ENCODE data around the gene ADGRV1.

DNA sequence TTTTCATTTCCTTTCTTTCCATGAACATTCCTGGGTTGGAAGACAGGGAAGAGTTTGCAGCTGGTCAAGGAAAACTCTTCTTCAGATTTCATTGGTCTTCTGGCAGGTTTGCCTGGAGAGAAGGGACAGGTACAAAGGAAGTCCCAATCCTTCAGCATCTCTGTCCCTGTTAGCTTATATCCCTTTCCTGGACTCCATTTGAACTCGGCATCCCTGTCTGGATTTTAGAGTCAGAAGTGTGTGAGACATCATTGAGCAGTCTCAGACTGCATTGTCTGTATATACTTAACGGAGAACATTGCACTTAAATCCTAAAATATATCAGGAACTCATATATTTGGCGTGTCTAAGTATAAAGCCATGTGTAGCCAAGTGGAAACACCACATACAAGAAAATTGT lies 54.9 kb downstream of the ADGRV1 start:
- TF ChIP-seq, protein P1, sequence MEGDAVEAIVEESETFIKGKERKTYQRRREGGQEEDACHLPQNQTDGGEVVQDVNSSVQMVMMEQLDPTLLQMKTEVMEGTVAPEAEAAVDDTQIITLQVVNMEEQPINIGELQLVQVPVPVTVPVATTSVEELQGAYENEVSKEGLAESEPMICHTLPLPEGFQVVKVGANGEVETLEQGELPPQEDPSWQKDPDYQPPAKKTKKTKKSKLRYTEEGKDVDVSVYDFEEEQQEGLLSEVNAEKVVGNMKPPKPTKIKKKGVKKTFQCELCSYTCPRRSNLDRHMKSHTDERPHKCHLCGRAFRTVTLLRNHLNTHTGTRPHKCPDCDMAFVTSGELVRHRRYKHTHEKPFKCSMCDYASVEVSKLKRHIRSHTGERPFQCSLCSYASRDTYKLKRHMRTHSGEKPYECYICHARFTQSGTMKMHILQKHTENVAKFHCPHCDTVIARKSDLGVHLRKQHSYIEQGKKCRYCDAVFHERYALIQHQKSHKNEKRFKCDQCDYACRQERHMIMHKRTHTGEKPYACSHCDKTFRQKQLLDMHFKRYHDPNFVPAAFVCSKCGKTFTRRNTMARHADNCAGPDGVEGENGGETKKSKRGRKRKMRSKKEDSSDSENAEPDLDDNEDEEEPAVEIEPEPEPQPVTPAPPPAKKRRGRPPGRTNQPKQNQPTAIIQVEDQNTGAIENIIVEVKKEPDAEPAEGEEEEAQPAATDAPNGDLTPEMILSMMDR (IDR thresholded peaks at IDR 0.05; ENCODE audit: insufficient read depth, low read length): no peak
- no peak for TF ChIP-seq POLR2AphosphoS5 (IDR thresholded peaks at IDR 0.05; ENCODE audit: low read depth)
- TF ChIP-seq, protein P2, sequence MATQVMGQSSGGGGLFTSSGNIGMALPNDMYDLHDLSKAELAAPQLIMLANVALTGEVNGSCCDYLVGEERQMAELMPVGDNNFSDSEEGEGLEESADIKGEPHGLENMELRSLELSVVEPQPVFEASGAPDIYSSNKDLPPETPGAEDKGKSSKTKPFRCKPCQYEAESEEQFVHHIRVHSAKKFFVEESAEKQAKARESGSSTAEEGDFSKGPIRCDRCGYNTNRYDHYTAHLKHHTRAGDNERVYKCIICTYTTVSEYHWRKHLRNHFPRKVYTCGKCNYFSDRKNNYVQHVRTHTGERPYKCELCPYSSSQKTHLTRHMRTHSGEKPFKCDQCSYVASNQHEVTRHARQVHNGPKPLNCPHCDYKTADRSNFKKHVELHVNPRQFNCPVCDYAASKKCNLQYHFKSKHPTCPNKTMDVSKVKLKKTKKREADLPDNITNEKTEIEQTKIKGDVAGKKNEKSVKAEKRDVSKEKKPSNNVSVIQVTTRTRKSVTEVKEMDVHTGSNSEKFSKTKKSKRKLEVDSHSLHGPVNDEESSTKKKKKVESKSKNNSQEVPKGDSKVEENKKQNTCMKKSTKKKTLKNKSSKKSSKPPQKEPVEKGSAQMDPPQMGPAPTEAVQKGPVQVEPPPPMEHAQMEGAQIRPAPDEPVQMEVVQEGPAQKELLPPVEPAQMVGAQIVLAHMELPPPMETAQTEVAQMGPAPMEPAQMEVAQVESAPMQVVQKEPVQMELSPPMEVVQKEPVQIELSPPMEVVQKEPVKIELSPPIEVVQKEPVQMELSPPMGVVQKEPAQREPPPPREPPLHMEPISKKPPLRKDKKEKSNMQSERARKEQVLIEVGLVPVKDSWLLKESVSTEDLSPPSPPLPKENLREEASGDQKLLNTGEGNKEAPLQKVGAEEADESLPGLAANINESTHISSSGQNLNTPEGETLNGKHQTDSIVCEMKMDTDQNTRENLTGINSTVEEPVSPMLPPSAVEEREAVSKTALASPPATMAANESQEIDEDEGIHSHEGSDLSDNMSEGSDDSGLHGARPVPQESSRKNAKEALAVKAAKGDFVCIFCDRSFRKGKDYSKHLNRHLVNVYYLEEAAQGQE (IDR thresholded peaks at IDR 0.05; ENCODE audit: insufficient replicate concordance, low read depth): no peak
- TF ChIP-seq SPI1 (IDR thresholded peaks at IDR 0.05; ENCODE audit: borderline replicate concordance, low read depth): no peak

Data from HL-60 (cell line).